ENCODE measurements around the gene RAB31.
"Not testable (repeated sequence)": the region's sequence is repeated elsewhere in the genome, so short reads cannot be mapped to it uniquely, and the experiment has no call there.

RAB31 gene

DNA sequence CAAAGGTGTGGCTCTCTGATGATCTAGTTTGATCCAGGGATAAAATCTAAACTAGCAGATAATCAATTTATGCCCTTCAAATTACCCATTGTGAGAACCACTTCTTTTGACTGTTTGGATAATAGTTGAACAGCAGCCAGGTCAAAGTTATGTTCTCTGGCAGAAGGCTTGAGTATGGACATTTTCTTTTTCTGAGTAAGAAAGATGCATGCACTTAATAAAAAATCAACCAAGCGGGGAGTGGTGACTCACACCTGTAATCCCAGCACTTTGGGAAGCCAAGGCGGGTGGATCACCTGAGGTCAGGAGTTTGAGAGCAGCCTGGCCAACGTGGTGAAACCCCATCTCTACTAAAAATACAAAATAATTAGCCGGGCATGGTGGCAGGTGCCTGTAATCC is 183.4 kb downstream of the RAB31 start:
- DNase-seq (ENCODE audit: low spot score): not testable (repeated sequence)

DNA sequence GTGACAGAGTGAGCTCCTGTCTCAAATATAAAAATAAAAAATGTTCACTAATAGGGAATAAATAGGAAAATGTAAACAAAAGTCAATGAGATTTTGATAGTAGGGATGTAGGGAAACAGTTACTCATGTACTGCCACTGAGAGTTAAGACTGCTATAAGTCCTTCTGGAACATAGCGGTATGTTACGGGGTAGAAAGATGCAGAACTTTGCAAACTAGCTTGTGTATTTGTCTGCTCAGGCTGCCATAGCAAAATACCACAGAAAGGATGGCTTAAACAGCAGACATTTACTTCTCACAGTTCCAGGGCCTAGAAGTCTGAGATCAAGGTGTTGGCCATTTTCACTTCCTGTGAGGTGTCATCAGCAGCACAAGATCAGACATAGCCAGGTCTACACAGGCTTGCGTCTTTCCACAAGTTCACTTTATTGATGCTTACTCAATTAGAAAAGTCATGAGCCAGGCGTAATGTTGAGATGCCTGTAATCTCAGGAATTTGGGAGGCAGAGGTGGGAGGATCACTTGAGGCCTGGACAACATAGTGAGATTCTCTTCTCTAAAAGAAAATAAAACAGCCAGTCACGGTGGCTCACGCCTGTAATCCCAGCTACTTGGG is 186.5 kb downstream of the RAB31 start:
- no peak for DNase-seq (ENCODE audit: low spot score)

DNA sequence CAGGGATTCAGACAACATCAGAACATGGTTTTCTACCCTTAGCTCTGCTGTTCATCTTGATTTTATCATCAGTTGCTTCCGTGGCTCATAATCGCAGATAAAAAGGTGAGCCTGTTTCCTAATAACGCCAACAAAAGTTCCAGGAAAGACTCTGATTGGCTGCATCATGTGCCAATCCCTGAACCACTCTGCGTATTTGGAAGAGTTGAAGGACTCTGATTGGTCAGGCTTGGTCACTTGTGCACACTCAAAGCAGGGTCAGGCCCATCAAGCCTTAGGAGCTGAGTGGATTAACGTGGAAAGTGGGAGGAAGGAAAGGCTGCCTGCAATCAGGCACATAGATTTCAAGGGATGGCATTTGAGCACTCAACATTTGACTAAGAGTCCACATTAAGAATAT is 189.0 kb downstream of the RAB31 start:
- no peak for DNase-seq (ENCODE audit: low spot score)

DNA sequence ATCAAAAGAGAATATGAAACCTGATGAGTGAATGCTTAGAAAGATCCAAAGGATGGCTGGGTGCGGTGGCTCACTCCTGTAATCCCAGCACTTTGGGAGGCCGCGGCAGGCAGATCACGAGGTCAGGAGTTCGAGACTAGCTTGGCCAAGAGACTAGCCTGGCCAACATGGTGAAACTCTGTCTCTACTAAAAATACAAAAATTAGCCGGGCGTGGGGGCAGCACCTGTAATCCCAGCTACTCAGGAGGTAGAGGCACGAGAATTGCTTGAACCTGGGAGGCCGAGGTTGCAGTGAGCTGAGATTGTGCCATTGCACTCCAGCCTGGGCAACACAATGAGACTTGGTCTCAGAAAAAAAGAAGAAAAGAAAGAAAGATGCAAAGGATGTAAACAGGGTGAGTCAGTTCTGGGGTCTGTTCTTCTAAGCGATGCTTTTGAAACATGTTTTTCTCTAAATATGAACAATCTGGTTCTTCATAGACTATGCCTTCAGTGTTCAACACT is 189.7 kb downstream of the RAB31 start:
- DNase-seq (ENCODE audit: low spot score): not testable (repeated sequence)

DNA sequence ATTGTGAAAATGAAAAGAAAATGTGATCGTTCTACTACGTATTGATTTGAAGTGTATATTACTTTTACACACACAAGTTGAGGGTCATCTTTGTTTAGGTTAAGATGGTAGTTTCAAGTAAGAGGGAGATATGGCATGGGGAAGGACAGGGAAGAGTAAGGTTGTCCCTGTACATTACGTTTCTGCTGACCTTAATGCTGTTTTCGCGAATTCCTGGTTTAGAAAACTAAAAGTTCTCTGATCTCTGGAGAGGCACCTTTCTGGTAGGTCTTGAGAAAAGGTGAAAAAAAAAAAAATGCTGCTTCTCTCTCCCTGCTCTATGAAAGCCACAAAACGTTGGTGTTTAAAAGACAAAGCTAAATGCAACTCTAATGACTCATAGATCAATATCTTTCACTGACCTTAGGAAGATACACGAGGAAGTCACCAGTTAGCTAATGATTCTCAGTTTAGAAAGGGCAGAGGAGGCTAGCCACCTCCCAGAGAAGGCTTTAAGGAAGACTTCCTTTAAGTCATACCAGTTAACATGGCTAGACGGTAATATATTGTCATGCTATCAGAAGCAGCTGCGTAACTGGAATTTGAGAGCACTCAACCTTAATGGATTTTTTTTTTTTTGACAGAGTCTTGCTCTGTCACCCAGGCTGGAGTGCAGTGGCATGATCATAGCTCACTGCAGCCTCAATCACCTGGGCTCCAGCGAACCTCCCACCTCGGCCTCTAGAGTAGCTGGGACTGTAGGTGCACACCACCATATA is 190.9 kb downstream of the RAB31 start:
- DNase-seq (ENCODE audit: low spot score): peak; percentile 25

DNA sequence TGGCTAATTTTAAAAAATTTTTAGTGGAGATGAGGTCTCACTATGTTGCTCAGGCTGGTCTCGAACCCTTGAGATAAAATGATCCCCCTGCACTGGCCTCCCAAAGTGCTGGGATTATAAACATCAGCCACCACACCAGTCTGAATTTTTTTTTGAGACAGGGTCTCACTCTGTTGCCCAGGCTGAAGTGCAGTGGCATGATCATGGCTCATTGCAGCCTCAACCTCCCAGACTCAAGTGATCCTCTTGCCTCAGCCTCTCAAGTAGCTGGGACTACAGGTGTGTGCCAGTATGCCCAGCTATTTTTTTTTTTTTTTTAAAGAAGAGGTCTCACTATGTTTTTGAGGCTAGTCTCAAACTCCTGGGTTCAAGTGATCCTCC is 191.4 kb downstream of the RAB31 start:
- not testable (repeated sequence) for DNase-seq (ENCODE audit: low spot score)

DNA sequence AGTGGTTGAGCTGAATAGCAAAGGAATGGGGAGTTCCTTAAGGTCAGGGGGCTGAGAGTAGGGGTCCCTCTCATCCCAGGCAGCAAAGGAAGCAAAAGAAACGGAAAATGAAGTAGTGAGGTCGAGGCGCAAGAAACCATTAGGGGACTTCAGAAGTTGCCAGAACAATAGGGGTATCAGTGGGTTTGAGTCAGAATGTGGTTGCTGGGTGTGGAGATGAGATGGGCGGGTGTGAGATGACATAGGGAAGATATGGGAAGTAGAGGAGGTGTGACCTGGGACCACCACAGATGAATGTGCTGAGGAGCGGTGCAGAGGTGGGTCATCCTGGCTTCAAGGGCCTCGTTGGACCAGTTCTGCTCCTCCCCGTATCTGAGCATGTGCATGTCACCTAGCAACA is 192.6 kb downstream of the RAB31 start:
- no peak for DNase-seq (ENCODE audit: low spot score)

DNA sequence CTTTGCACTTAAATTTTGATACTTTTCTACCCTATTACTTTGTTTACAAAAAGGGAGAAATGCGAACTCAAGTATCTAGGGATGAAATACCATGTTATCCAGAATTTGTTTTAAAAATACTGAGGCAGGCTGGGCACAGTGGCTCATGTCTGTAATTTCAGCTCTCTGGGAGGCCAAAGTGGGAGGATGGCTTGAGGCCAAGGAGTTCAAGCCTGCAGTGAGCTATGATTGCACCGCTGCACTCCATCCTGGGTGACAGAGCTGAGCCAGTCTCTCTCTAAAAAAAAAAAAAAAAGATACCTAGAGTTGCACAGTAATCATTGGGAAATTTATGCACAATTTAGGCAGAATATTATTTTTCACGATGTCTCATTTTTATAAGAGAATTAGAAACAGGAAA is 193.3 kb downstream of the RAB31 start:
- no peak for DNase-seq (ENCODE audit: low spot score)

DNA sequence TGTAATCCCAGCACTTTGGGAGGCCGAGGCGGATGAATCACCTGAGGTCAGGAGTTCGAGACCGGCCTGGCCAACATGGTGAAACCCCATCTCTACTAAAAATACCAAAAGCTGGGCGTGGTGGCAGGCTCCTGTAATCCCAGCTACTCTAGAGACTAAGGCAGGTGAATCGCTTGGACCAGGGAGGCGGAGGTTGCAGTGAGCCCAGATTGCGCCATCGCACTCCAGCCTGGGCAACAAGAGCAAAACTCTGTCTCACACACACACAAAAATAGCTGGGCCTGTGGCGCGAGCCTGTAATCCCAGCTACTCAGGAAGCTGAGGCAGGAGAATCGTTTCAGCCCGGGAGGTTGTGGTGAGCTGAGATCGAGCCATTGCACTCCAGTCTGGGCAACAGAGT is 194.2 kb downstream of the RAB31 start:
- DNase-seq (ENCODE audit: low spot score): not testable (repeated sequence)

DNA sequence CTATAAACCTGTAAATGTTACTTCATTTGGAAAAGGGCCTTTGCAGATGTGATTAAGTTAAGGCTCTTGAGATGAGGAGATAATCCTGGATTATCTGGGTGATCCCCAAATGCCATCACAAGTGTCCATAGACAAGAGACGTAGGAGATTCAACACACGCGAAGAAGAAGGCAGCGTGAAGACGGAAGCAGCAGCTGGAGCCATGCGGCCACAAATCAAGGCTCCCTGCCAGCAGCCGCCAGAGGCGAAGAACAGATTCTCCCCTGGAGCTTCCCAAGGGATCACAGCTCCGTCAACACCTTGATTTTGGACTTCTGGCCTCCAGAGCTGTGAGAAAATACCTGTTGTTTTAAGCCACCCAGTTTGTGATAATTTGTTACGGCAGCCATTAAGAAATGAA is 194.7 kb downstream of the RAB31 start:
- DNase-seq (ENCODE audit: low spot score): no peak

DNA sequence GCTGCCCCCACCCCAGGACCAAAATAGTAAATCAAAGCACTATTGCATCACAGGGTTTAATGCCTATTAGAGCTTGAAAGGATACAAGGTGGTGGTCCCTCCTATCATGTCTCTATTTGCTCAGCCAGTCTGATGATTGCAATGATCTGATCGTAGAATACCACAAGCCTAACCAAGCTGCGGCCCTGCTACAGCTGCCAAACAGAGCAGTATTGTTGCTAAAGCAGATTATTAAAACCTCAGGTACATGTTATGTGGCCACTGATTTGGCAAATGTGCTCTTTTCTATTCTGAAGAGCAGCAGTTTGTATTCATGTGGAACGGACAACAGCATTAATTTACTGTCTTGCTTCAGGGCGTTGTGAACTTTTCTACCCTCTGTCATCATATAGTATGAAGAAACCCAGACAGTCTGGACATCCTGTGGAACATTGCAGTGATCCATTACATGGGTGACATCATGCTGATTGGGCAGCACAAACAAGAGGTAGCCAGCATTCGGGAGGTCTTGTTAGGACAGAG is 197.4 kb downstream of the RAB31 start:
- DNase-seq (ENCODE audit: low spot score): no peak

DNA sequence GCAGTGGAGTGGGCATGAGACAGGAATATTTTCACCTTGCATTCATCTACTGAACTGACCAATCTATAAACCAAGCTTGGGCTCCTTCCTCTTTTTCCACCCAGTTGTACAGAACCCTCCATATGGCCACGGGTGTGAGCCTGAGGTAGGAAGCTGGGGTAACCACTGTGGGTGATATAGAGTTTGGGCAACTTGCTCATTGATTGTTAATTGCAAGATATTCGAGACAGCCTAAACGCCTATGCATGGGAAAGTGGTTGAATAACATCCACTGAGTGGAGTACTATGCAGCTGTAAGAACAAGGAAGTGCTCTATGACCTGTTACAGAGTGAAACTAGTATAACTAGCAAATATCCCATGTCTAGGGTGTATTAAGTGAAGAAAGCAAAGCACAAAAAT is 198.4 kb downstream of the RAB31 start:
- DNase-seq (ENCODE audit: low spot score): no peak

DNA sequence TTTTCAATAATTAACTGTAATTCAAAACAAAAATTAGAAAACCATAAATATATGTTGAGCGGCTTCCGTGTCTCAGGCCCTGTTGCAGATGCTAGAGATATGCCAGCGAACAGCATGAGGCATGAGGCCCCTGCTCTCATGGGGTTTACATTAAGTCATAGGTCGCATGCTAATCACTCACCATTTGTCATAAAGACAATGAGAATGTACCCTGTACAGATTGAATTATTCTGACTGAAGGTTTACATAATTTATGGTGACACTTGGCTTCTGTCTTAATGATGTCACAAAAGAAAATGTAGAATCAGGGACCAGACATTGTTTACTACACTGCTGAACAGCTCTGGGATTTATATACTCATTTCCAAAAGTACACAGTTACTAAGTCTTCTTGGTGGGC is 199.8 kb downstream of the RAB31 start:
- DNase-seq (ENCODE audit: low spot score): no peak

DNA sequence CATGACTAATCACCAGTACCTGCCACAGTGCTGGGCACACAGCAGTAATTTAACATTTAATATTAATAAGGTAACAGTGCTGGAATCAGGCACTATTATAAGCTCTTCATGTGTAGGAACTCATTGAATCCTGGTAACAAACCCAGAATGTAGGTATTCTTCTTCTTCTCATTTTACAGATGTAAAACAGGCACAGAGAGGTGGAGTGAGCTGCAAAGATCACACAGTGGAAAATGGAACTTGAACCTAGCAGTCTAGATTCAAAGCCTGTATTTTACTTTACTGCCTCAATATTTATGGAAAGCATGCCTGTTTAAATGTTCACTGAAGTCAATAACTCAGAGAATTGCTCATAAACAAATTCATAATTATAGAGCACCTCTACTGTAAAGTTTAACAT is 202.0 kb downstream of the RAB31 start:
- DNase-seq (ENCODE audit: low spot score): no peak

DNA sequence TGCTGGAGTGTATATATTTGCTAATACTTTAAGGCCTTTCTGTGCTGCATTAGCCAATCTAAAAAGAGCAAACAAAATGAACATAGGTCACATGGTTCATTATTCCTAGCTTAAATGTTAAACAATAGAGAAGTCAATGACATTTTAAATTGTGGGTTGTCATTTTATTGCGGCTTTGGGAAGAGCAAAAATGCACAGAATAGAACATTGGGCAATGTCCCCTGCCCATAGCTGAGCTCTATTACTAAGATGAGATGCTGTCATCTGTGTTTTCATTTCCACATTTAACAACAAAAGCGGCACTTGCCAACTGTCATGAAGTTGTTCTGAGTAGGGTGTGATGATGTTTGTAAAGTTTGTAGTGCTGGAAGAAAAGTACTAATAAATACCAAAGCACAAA is 202.6 kb downstream of the RAB31 start:
- DNase-seq (ENCODE audit: low spot score): no peak

DNA sequence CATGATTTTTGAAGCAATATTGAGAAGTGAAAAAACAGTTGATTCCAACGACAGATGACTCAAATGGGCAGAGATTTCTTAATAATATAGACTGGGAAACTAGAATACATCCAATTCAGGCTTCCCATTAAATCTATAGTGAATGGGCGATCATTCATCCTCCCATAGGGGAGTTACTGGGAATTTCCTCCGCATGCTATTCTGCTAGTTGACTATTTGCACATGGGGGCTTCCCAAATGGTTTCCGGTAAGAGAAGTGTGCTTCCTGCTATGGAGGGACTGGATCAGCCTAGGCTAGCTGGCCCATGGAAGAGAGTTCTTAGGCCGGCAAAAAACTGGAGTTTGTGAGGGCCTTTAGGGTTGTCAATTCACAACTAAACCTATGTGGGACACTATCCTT is 203.1 kb downstream of the RAB31 start:
- no peak for DNase-seq (ENCODE audit: low spot score)
